ENCODE results near the gene S100A9. TPM values are rescaled to one million over a fixed set of nuclear protein-coding genes. Genes with fewer than 3 reads are reported as not detected.

S100A9 gene
- total and polyA plus RNA-seq, 2 of the 8 experiments (the other 6 are each of a cell fraction or from before 2014, with no cell fraction given) = not detected

GRCh38 chr1:153352523-153352922 lies 5.1 kb upstream of the S100A9 start:
- H3K4me1 ChIP-seq (replicated peaks in 1 of 4; ENCODE audit: control insufficient read depth in 3 of 4, insufficient read depth in 4 of 4, low read length in 3 of 4) = no peaks in the 10 kb centered on the region; a peak in 1 of 7 replicates
- no peak overlapping the region for H2BK12ac ChIP-seq (ENCODE audit: low read depth, low read length)
- H3K9me3 ChIP-seq (ENCODE audit: insufficient read depth in 2 of 2, low read depth in 1 of 2, low read length in 1 of 2) = no peaks in the 10 kb centered on the region
- POLR2A ChIA-PET (ENCODE audit: partially characterized antibody) = interaction anchor here (1.0 kb wide), 1 partner anchor 51 kb away, joined by 4 read pairs; no protein-coding TSS in a partner anchor
- H3K14ac ChIP-seq (ENCODE audit: insufficient read length) = no peak overlapping the region
- no peak overlapping the region for H2BK20ac ChIP-seq (ENCODE audit: low read length)
- DNase-seq (ENCODE audit: low read depth in 1 of 2, low spot score in 2 of 2) (peak in 1 of 2 experiments; percentile 65), FAIRE-seq (peak; percentile 65)
- no peak overlapping the region for H4K8ac ChIP-seq (ENCODE audit: extremely low read depth, insufficient read depth, low read length)
- H4K5ac ChIP-seq (ENCODE audit: insufficient read length, low read depth, low read length) = no peak overlapping the region
- no peak overlapping the region for H3K56ac ChIP-seq (replicated peaks; ENCODE audit: insufficient read length, low read depth, low read length)
- TF ChIP-seq, protein P1, sequence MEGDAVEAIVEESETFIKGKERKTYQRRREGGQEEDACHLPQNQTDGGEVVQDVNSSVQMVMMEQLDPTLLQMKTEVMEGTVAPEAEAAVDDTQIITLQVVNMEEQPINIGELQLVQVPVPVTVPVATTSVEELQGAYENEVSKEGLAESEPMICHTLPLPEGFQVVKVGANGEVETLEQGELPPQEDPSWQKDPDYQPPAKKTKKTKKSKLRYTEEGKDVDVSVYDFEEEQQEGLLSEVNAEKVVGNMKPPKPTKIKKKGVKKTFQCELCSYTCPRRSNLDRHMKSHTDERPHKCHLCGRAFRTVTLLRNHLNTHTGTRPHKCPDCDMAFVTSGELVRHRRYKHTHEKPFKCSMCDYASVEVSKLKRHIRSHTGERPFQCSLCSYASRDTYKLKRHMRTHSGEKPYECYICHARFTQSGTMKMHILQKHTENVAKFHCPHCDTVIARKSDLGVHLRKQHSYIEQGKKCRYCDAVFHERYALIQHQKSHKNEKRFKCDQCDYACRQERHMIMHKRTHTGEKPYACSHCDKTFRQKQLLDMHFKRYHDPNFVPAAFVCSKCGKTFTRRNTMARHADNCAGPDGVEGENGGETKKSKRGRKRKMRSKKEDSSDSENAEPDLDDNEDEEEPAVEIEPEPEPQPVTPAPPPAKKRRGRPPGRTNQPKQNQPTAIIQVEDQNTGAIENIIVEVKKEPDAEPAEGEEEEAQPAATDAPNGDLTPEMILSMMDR (IDR thresholded peaks at IDR 0.05; ENCODE audit: control extremely low read depth in 1 of 3, insufficient read depth in 1 of 3, low read depth in 1 of 3, low read length in 3 of 3) = peak; percentile 84 to 85 (median 84)
- TF ChIP-seq, protein P2, sequence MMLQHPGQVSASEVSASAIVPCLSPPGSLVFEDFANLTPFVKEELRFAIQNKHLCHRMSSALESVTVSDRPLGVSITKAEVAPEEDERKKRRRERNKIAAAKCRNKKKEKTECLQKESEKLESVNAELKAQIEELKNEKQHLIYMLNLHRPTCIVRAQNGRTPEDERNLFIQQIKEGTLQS (IDR thresholded peaks at IDR 0.05; ENCODE audit: insufficient read depth, low read depth, low read length) = no peak
- peak; percentile 91 to 92 for TF ChIP-seq RAD21 (IDR thresholded peaks at IDR 0.05 in 1 of 2, conservative IDR thresholded peaks at IDR 0.05 in 1 of 2; ENCODE audit: low read depth in 2 of 2, low read length in 2 of 2)
- no peak overlapping the region for H3K4me3 ChIP-seq (ENCODE audit: extremely low read depth in 1 of 4, insufficient read depth in 2 of 4, low read depth in 3 of 4, low read length in 4 of 4)
- H2AK5ac ChIP-seq (ENCODE audit: low read depth, low read length) = no peak overlapping the region
- no peak overlapping the region for H2BK15ac ChIP-seq (ENCODE audit: low read length)
- WGBS, 2 experiments (ENCODE audit: extremely low coverage in 1 of 2, insufficient coverage in 1 of 2, insufficient read length in 1 of 2, insufficient replicate concordance in 2 of 2, low coverage in 1 of 2, low lambda C conversion rate in 2 of 2, missing lambda C conversion rate in 1 of 2) = 2% methylated on average over 4 of the region's 4 CpGs; no CpG with 5 or more reads in 1 of the 2 experiments
- no peak overlapping the region for H3K18ac ChIP-seq (ENCODE audit: extremely low read depth, low read length)
- no peak overlapping the region for H3K9ac ChIP-seq (replicated peaks in 1 of 4; ENCODE audit: extremely low read depth in 1 of 4, low read depth in 3 of 4, low read length in 3 of 4)
- no peak overlapping the region for H2AFZ ChIP-seq (ENCODE audit: low read length)
- H3K4ac ChIP-seq (replicated peaks; ENCODE audit: insufficient read length, low read depth, low read length) = no peak overlapping the region
- H2BK5ac ChIP-seq (ENCODE audit: low read depth, low read length) = no peak overlapping the region
- H3K27me3 ChIP-seq (replicated peaks in 1 of 4; ENCODE audit: control insufficient read depth in 3 of 4, extremely low read depth in 1 of 4, insufficient read depth in 3 of 4, low read length in 3 of 4) = no peaks in the 10 kb centered on the region
- H3K27ac ChIP-seq (ENCODE audit: low read depth, low read length) = no peak overlapping the region
- no peaks in the 10 kb centered on the region for H3K79me1 ChIP-seq (ENCODE audit: low read depth, low read length)
- H3K23ac ChIP-seq (ENCODE audit: insufficient read length) = no peak overlapping the region
- H3K23me2 ChIP-seq (ENCODE audit: low read depth, low read length) = no peaks in the 10 kb centered on the region
- no peak overlapping the region for H2BK120ac ChIP-seq (replicated peaks; ENCODE audit: low read depth, low read length)
- CTCF ChIA-PET (ENCODE audit: partially characterized antibody) = interaction anchor here (0.6 to 8.5 kb wide), 43 partner anchors 9 to 1318 kb away, joined by 3 to 360 read pairs (median 7); partner anchors contain the start of genes PGLYRP3, S100A1, S100A13 and S100A14
- H3K4me2 ChIP-seq (ENCODE audit: insufficient read depth in 1 of 2, low read depth in 2 of 2, low read length in 2 of 2) = no peak overlapping the region
- no peaks in the 10 kb centered on the region for H4K20me1 ChIP-seq (replicated peaks in 1 of 2; ENCODE audit: control insufficient read depth in 1 of 2, insufficient read depth in 2 of 2, low read length in 2 of 2)
- no peaks in the 10 kb centered on the region for H3K36me3 ChIP-seq (ENCODE audit: control insufficient read depth in 2 of 4, insufficient read depth in 4 of 4, low read length in 3 of 4)
- no peak overlapping the region for H4K91ac ChIP-seq (replicated peaks; ENCODE audit: insufficient read length, low read length)
- no peaks in the 10 kb centered on the region for H3K79me2 ChIP-seq (ENCODE audit: control insufficient read depth in 1 of 2, insufficient read depth in 2 of 2, low read length in 2 of 2)
